HUES48 (cell line): ENCODE data around the gene CHSY1.

ENCODE experiments used
- H3K27ac ChIP-seq: one replicate; pipeline ENCODE4 v1.7.0; 2013; ENCODE audit warnings: low read depth, low read length, inconsistent platforms
- H3K27me3 ChIP-seq: 2 replicates; pipeline ENCODE4 v1.6.1; 2013; ENCODE audit warnings: mild to moderate bottlenecking, low read length; ENCODE audit not compliant: control insufficient read depth, insufficient read depth
- H3K36me3 ChIP-seq: 2 replicates; pipeline ENCODE4 v1.6.1; 2013; ENCODE audit warnings: low read length; ENCODE audit not compliant: control insufficient read depth, insufficient read depth
- H3K4me1 ChIP-seq: 2 replicates; pipeline ENCODE4 v1.6.1; 2013; ENCODE audit warnings: mild to moderate bottlenecking, low read length; ENCODE audit not compliant: control insufficient read depth, insufficient read depth
- H3K4me3 ChIP-seq: 2 replicates; pipeline ENCODE4 v1.5.1; 2013; ENCODE audit warnings: mild to moderate bottlenecking, low read depth, low read length
- H3K9ac ChIP-seq: 2 replicates; pipeline ENCODE4 v1.6.1; 2013; ENCODE audit warnings: mild to moderate bottlenecking, low read depth, low read length, moderate library complexity
- H3K9me3 ChIP-seq: 2 replicates; pipeline ENCODE4 v1.6.1; 2013; ENCODE audit warnings: low read length; ENCODE audit not compliant: control insufficient read depth, insufficient read depth

CHSY1 gene

DNA sequence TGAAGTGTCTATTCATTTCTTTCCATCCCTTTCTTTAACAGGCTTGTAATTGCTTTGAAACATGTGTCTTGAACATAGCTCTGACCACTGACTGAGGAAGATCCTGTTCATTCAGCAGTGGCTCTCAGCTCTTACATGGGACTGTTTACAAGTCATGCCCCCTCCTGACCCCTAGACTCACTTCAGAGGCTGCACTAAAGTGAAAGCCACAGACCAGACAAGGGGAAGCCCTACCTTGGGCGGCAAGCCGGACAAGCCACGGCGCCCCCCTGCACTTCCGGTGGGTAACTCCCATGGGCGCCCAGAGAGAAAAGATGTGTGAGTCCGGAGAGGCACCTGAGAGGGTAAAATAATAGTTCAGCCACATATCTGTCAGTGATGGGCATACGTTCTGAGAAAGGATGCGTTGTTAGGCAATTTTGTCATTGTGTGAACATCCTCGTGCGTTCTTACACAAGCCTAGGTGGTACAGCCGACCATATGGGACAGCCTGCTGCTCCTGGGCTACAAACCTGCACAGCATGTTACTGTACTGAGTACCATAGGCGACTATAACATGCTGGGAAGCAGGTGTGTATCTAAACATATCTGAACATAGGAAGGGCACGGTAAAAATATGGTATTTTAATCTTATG is 116.2 kb downstream of the CHSY1 start:
- no peak overlapping the region for H3K9ac ChIP-seq

DNA sequence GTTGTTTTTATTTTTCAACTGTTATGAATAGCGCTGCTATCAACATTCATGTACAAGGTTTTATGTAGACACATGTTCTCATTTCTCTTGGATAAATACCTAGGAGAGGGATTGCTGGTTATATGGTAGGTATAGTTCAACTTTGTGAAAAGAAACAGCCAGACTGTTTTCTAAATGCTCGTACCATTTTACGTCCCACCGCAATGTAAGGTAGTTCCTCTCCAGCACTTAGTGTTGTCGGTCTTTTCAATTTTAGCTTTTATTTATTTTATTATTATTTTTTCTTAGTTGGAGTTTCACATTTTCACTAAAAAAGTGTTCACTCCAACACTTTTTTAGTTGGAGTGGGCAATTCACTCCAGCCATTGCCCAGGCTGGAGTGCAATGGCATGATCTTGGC is 117.1 kb downstream of the CHSY1 start:
- Histone ChIP-seq H3K4me3 (no peak overlapping the region), H3K27me3 (no peaks in the 10 kb centered on the region), H3K9ac (no peak overlapping the region), H3K36me3 (no peaks in the 10 kb centered on the region), H3K9me3 (no peaks in the 10 kb centered on the region; the same call in 1 of the 2 replicates), H3K27ac (no peak overlapping the region), H3K4me1 (no peaks in the 10 kb centered on the region)

More for the DNA sequence above, 116.2 kb downstream of the CHSY1 start:
- H3K4me3 ChIP-seq: no peak overlapping the region
- H3K9me3 ChIP-seq: no peaks in the 10 kb centered on the region; the same call in 1 of the 2 replicates
- H3K4me1 ChIP-seq: no peaks in the 10 kb centered on the region
- H3K27me3 ChIP-seq: no peaks in the 10 kb centered on the region
- no peaks in the 10 kb centered on the region for H3K36me3 ChIP-seq
- no peak overlapping the region for H3K27ac ChIP-seq

DNA sequence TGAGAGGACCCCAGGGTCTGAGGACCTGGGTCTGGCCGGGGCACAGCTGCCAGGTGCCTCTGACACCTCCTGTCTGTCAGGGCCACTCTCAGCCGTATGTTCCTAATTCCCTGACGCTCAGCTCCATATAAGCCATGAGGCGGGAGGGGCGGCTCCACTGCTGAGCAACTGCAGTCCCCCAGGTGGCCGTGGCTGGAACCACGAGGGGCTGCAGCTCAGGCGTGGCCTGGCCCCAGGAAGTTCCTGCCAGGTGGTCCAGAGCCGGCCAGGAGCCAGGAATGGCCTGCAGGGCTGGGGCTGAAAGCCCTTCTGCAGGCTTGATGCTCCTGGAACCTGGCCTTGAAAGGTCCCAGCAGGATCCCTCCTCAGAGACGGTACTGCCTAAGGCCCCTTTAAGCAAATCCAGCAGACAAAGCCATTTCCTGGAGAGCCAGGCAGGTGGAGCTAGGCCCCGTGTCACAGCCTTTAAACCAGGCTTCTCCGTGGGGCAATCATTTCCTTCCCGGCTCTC is 118.0 kb downstream of the CHSY1 start:
- Histone ChIP-seq H3K9ac (no peak overlapping the region), H3K27ac (no peak overlapping the region), H3K27me3 (no peaks in the 10 kb centered on the region), H3K4me1 (no peaks in the 10 kb centered on the region), H3K4me3 (no peak overlapping the region), H3K9me3 (no peaks in the 10 kb centered on the region; the same call in 1 of the 2 replicates), H3K36me3 (no peaks in the 10 kb centered on the region)

DNA sequence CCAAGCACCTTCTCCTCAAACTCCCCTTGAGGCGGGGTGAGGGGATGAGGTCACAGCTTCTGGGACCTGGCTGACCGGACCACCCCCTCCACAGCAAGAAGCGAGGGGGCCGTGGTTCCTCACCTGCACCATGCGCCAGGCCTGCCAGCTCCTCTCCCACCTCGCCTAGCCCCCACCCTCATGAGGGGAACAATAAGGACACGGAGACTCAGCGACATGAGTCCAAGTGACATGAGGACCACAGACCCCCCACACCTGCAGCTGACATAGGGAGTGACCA is 118.7 kb downstream of the CHSY1 start:
- no peaks in the 10 kb centered on the region; the same call in 1 of the 2 replicates for H3K4me1 ChIP-seq
- no peak overlapping the region for H3K4me3 ChIP-seq
- H3K9me3 ChIP-seq: peaks cover 4% of the 10 kb centered on the region; the same call in 1 of the 2 replicates
- H3K36me3 ChIP-seq: no peaks in the 10 kb centered on the region
- no peak overlapping the region for H3K27ac ChIP-seq
- no peak overlapping the region for H3K9ac ChIP-seq
- H3K27me3 ChIP-seq: no peaks in the 10 kb centered on the region

DNA sequence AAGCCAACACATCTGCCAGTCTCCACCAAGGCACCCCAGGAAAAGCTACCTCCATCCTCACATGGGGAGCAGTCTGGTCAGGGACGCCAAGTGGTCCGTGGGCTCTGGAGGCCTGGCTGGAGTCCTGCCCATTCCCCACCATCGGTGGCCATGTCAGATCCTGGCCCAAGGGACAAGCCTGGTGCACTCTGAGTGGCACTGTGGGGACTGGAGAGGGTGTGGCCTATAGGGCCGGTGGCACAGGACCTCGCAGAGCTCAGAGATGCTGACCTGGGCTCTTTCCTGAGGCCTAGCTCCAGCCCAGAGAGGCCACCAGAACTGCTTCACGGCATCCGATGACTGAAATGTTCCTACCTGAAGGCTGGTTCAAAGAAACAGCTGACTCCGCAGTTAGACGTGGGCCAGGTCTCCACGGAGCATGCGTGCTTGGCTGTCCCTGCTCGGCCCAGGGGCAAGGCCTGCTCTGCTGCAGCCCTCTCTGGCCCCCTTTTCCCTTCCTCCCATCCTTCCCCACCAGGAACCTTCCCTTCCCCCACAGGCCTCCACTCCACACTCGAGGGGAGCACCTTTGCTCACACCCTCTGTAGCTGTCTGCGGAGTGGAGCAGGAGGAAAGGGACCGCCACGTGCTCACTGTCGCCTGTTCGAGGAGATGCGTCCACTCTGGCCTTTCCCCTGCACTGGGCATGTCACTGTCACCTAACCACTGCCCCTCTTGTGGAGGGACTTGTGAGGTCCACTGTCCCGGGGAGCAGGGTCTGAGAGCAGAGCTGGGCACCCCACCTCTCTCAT is 119.3 kb downstream of the CHSY1 start:
- no peaks in the 10 kb centered on the region for H3K36me3 ChIP-seq
- no peak overlapping the region for H3K27ac ChIP-seq
- H3K27me3 ChIP-seq: no peaks in the 10 kb centered on the region
- H3K9ac ChIP-seq: no peak overlapping the region
- H3K4me1 ChIP-seq: no peaks in the 10 kb centered on the region; the same call in 1 of the 2 replicates
- H3K9me3 ChIP-seq: peaks cover 7% of the 10 kb centered on the region; the same call in 1 of the 2 replicates
- no peak overlapping the region for H3K4me3 ChIP-seq

DNA sequence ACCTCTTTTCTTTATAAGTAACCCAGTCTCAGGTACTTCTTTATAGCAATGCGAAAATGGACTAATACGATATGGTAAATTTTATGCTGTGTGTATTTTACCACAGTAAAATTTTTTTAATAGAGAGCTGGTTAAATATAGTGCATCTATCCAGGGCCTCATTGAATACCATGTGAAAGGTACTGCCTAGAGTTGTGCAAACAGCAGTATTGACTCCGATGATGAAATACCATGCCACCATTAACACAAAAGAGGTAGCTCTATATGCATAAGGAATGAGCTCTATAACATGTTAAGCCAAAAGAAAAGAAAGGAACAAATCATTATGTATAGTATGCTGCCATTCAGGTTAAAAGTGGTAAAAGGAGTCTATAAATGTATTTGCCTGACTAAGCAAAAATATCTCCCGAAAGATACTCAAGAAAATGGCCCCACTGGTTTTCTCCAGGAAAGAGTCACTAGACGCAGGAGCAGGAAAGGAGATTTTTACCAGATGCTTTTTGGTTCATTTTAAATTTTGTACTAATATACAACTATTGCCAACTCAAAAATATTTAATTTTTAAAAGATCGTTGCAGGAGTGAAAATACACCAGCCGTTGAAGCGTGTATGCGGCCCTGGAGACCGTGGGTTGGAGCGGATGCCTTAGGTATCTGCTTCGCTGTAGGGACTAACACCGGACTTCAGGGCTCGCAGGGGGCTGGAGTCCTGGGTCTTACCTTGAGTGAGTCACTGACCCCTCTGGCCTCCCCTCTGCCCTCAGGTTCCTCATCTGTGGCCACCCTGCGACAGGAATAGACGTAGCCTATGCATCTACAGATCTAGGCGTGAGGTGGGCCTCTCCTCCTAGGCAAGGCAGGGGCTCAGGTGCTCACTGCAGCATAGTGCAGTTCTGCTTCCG is 120.1 kb downstream of the CHSY1 start:
- Histone ChIP-seq H3K9ac (no peak overlapping the region), H3K27me3 (no peaks in the 10 kb centered on the region), H3K36me3 (no peaks in the 10 kb centered on the region), H3K4me3 (no peak overlapping the region), H3K27ac (no peak overlapping the region), H3K9me3 (peaks cover 7% of the 10 kb centered on the region; the same call in 1 of the 2 replicates), H3K4me1 (peaks cover 8% of the 10 kb centered on the region)

DNA sequence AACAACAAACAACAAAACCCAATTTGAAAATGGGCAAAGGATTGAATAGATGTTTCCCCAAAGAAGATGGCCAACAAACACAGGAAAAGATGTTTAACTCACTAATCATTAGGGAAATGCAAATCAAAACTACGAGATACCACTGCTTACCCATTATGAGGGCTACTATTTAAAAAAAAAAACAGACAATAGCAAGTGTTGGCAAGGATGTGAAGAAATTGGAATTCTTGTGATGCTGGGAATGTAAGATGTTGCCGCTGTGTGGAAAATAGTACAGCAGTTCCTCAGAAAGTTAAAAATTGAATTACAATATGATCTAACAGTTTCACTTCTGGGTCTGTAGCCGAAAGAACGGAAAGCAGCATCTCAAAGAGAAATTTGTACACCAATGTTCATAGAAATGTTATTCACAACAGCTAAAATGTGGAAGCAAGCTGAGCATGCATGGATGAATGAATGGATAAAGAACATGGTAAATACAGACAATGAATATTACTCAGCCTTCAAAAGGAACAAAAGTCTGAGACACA is 121.9 kb downstream of the CHSY1 start:
- Histone ChIP-seq H3K27ac (no peak overlapping the region), H3K9ac (no peak overlapping the region), H3K4me1 (peaks cover 14% of the 10 kb centered on the region), H3K27me3 (no peaks in the 10 kb centered on the region), H3K4me3 (no peak overlapping the region), H3K9me3 (peaks cover 7% of the 10 kb centered on the region; the same call in 1 of the 2 replicates), H3K36me3 (no peaks in the 10 kb centered on the region)

DNA sequence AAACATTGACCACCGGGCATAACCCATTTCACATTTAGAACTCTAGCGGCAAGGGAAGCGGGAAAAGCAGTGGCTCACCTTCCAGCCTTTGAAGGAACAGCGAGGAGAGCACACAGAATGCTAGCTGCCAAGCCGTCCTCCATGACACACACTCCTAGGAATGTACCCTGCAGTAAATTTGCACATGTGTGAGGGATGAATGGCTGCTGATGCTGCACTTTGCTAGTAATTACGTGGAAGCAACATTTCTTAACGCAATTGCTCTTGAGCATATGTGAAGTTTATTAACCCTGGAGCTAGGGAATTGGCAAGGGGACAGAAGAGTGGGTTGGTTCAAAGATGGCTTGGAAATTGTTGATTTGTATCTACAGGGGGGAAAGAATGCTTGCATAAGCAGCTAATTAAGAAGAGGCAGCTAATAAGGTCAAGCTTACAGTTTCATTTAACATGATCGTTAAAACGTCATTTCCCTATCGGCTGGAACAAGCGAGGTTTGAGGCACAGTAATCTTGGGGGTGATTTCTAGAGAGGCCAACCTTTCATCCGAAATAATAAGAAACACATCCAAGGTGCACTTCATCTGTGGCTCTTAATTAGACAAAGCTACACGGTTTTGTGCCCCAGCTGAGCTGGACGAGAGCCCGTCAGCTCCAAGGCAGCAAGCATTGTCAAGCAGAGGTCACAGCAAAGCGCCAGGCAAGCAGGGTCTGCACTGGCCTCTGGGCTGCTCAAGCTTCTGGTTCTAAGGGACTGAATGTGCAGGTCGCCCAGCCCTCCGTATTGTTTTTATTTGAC is 123.4 kb downstream of the CHSY1 start:
- Histone ChIP-seq H3K27me3 (no peaks in the 10 kb centered on the region), H3K36me3 (no peaks in the 10 kb centered on the region), H3K27ac (no peak overlapping the region), H3K4me3 (no peak overlapping the region), H3K9me3 (peaks cover 7% of the 10 kb centered on the region; the same call in 1 of the 2 replicates), H3K9ac (no peak overlapping the region), H3K4me1 (peaks cover 14% of the 10 kb centered on the region)

DNA sequence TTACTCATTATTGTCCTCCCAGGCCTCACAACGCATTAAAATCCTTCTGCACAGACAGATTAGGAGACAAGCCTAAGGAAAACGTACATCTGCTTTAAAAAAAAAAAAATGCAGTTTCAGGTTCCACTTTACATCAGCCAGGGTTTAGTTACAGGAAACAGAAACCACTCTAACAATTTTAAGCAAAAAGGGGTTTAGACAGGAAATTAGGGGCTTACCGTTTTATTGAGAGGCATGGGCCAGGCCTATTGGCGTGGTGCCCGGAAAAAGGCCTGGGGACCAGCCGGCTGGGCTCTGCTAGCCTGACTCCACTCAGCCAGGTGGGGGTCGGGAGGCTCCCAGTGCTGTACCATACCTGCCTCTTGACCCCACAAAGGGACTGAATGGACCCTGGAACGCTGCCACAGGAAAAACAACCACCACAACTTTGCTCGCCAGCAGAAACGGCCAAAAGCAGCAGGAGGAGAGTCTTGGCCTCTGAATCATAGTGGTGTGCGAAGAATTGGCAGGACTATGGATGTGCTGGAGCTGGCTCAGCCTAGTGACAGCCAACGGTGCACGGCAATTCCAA is 124.3 kb downstream of the CHSY1 start:
- peaks cover 7% of the 10 kb centered on the region; the same call in 1 of the 2 replicates for H3K9me3 ChIP-seq
- H3K36me3 ChIP-seq: no peaks in the 10 kb centered on the region
- H3K9ac ChIP-seq: peak overlapping the region; percentile 27; the same call in 1 of the 2 replicates

More for the DNA sequence above, 124.3 kb downstream of the CHSY1 start:
- H3K4me1 ChIP-seq: peaks cover 14% of the 10 kb centered on the region
- H3K27ac ChIP-seq: no peak overlapping the region
- no peak overlapping the region for H3K4me3 ChIP-seq
- no peaks in the 10 kb centered on the region for H3K27me3 ChIP-seq
